ENCODE results near the gene RPL35. TPM values are rescaled to one million over a fixed set of nuclear protein-coding genes. Genes with fewer than 3 reads are reported as not detected.

RPL35 gene
- total RNA-seq, 2 experiments from 2014 or later, result 1,421 to 1,557 TPM

DNA sequence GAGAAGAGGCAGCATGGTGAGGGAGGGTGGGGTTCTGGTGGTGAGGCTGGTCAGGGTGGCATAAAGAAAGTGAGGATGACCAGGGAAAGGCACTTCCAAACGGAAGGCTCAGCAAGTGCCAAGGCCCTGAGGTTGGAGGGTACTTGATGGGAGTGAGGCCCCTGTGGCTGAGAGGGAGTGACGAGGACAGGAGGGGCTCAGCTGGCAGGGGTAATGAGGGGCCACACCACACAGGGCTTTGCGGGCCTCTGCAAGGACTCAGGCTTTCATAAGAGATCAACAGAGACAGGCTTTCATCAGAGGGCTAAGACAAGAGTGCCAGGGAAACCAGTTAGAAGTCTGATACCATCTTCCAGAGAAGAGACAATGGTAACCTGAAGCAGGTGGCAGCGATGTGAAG lies 23.8 kb upstream of the RPL35 start:
- Mint-ChIP-seq H3K4me3 (no peak overlapping the region), H3K4me1 (no peaks in the 10 kb centered on the region), H3K27ac (no peak overlapping the region), H3K27me3 (no peaks in the 10 kb centered on the region), H3K9me3 (ENCODE audit: low read depth) (no peaks in the 10 kb centered on the region), H3K36me3 (peaks cover 12% of the 10 kb centered on the region)
- DNase-seq, result no peak
- no peak for ATAC-seq
- CTCF ChIA-PET, result interaction anchor here (0.9 to 1.8 kb wide), 2 partner anchors 23 to 32 kb away, joined by 3 to 5 read pairs; partner anchors contain the start of genes ARPC5L and WDR38

DNA sequence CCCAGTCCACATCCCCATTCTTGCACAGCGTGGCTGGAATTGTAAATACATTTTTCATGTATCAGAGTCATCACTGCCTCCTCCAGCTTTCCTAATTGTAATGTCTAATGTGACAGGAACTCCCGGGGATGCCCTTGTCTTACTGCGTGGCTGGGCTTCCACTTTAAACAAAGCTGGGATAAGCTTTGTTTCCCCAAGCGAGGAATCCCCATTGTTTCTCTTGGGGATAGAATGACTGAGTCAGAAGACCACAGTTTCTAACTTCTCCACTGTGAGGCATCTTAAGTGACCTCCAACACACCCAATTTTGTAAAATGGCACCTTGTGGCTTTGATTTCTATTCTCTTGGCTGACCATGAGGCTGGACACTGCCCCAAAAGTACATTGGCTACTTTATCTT lies 22.6 kb upstream of the RPL35 start:
- DNase-seq (no peak), ATAC-seq (no peak)
- Mint-ChIP-seq H3K36me3 (peaks cover 14% of the 10 kb centered on the region), H3K27ac (no peak overlapping the region), H3K4me1 (no peaks in the 10 kb centered on the region), H3K4me3 (no peak overlapping the region), H3K9me3 (ENCODE audit: low read depth) (no peaks in the 10 kb centered on the region), H3K27me3 (no peaks in the 10 kb centered on the region)
- CTCF ChIA-PET, result no interaction called here

DNA sequence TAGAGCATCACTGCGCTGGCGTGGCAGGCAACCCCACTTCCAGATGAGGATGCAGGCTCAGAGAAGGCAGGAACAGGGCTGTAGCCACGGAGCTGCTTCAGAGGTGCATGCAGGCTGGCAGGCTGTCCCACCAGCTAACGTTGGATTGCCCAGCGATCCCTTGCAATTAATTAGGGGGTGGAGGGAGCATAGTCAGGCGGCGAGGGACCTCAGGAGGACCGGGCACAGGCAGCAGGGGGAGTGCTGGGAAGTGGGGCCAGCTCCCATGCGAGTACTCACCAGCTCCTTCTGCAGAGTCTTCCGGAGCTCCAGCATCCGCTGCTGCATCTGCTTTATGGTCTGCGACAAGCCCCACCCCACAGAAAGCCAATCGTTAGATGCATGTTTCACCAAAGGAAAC lies 20.5 kb upstream of the RPL35 start:
- DNase-seq (no peak), ATAC-seq (no peak)
- peaks cover 24% of the 10 kb centered on the region for H3K36me3 Mint-ChIP-seq
- H3K9me3 Mint-ChIP-seq (ENCODE audit: low read depth), result no peaks in the 10 kb centered on the region
- H3K27ac Mint-ChIP-seq, result no peak overlapping the region
- H3K27me3 Mint-ChIP-seq, result no peaks in the 10 kb centered on the region
- no peak overlapping the region for H3K4me3 Mint-ChIP-seq
- CTCF ChIA-PET, result interaction anchor here (1.2 to 1.7 kb wide), 2 partner anchors 30 to 111 kb away, joined by 3 to 5 read pairs; no protein-coding TSS in a partner anchor
- no peaks in the 10 kb centered on the region for H3K4me1 Mint-ChIP-seq

DNA sequence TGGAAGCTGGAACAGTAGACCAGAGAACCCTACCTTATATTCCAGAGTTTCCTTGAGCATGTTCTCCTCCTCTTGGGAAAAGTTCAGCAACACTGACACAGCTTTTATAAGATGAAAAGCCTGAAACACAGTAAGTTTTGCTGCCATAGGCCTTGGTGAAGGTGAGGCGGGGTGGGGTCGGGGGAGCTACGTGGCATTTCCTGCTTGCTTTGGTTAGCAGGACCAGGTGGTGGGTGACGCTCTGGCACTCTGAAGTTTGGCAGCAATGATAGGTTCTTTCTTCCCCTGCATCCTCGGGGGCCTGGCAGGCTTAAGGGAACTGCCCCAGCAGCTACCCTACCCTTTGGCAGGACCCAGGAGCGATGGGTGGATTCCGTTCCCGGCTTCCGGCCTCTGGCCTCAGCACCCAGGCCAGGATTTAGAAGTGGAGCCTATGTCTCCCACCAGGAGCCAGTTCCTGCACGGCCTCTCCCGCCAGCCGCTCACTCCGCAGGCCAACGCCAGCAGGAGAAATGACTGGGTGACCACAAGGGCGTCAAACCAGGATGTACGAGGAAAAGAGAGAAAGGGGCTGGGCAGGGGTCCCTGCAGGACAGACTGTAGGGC lies 19.5 kb upstream of the RPL35 start:
- H3K4me1 Mint-ChIP-seq, result peaks cover 3% of the 10 kb centered on the region
- CTCF ChIA-PET, result no interaction called here

DNA sequence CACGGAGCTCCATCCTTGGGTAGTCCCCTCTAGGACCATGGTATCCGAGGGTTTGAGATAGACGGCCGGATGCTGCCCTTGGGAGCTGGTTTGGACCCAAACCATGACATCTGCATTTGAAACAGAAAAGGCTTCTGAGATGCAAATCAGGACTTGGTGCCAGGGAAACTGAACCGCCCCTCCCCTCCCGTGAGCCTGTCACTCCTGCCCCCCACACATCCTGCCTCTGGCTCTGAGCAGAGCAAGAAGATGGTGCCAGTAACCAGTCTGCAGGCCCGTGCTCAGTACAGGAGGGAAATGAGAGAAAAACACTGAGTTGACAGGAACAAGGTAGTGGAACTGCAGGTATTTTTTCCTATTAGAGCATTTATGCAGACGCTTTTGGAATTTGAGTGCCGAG lies 18.7 kb upstream of the RPL35 start:
- Mint-ChIP-seq H3K27me3 (no peaks in the 10 kb centered on the region), H3K36me3 (peaks cover 31% of the 10 kb centered on the region), H3K27ac (peak overlapping the region; percentile 28), H3K4me3 (no peak overlapping the region), H3K9me3 (ENCODE audit: low read depth) (no peaks in the 10 kb centered on the region), H3K4me1 (peaks cover 4% of the 10 kb centered on the region)
- CTCF ChIA-PET, result interaction anchor here (1.3 kb wide), 1 partner anchor 28 kb away, joined by 3 read pairs; no protein-coding TSS in a partner anchor
- ATAC-seq (no peak), DNase-seq (no peak)

More for the DNA sequence above, 19.5 kb upstream of the RPL35 start:
- H3K36me3 Mint-ChIP-seq, result peaks cover 28% of the 10 kb centered on the region
- ATAC-seq (no peak), DNase-seq (no peak)
- H3K27ac Mint-ChIP-seq, result no peak overlapping the region
- no peaks in the 10 kb centered on the region for H3K9me3 Mint-ChIP-seq (ENCODE audit: low read depth)
- H3K27me3 Mint-ChIP-seq, result no peaks in the 10 kb centered on the region
- H3K4me3 Mint-ChIP-seq, result no peak overlapping the region

DNA sequence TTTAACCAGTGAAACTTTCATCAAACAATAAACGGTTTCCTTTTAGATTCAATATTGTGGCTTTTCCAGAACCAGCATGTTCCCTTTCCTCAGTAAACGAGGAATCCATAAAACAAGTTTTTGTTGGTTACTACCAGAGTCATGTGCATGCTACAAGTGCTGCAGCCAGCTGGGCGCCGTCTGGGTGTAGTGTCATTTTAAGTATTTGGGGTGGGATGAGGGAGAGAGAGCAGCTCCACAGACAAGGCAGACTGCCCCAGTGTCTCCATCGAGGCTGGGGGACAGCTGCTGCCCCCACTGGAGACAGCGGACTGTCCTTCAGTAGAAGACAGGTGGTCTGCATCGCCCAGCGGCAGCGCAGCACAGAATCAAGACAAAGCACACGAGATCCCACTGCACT lies 17.5 kb upstream of the RPL35 start:
- H3K9me3 Mint-ChIP-seq (ENCODE audit: low read depth), result no peaks in the 10 kb centered on the region
- H3K4me3 Mint-ChIP-seq, result no peak overlapping the region
- CTCF ChIA-PET, result interaction anchor here (1.3 to 2.4 kb wide), 3 partner anchors 14 to 27 kb away, joined by 3 to 7 read pairs (median 3); partner anchors contain the start of gene WDR38
- no peak for ATAC-seq
- DNase-seq, result no peak
- peaks cover 13% of the 10 kb centered on the region for H3K4me1 Mint-ChIP-seq
- no peaks in the 10 kb centered on the region for H3K27me3 Mint-ChIP-seq
- H3K27ac Mint-ChIP-seq, result peak overlapping the region; percentile 3
- peaks cover 35% of the 10 kb centered on the region for H3K36me3 Mint-ChIP-seq

DNA sequence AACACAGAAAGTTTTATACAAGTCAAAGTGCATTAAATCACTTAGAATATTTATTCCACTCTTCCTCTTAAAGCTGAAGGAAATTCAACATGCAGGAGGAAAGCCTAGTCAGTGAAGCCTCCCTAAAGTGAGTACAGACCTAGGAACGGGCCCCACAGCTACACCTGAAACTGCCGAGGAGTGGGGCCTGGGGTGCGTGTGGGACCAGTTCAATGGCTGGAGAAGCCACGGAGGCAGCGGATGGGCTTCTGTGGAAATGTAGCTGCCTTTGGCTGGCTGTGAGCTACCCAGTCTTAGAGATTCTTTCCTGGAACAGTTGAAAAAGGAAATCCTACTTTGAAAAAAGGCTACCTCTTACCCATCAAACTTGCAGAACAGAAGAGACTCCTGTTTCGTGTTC lies 16.8 kb upstream of the RPL35 start:
- no peak for ATAC-seq

DNA sequence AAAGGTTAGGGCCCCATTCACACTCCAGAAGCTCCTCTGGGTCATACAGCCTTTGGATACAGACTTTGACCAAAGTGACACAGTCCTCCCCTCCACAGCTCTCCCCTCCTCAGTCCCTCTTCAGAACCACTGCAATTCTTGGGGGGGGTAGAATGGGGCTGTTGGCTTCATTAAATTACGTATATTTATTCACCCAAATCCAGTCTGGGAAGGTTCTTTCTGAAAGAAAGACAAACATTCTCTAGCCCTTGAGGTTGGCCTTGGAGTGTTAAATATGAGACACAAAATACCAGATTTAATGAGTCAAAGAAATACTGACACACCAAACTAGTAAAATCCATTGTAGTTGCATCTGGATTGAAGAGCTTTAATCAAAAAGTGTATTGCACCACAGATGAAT lies 16.3 kb upstream of the RPL35 start:
- Mint-ChIP-seq H3K36me3 (peaks cover 44% of the 10 kb centered on the region), H3K9me3 (ENCODE audit: low read depth) (no peaks in the 10 kb centered on the region), H3K4me3 (no peak overlapping the region), H3K4me1 (peaks cover 24% of the 10 kb centered on the region), H3K27me3 (no peaks in the 10 kb centered on the region), H3K27ac (no peak overlapping the region)
- CTCF ChIA-PET, result interaction anchor here (0.9 to 2.4 kb wide), 2 partner anchors 24 to 31 kb away, joined by 4 to 7 read pairs; partner anchors contain the start of gene WDR38
- ATAC-seq (no peak), DNase-seq (no peak)

More for the DNA sequence above, 16.8 kb upstream of the RPL35 start:
- no peaks in the 10 kb centered on the region for H3K9me3 Mint-ChIP-seq (ENCODE audit: low read depth)
- H3K27me3 Mint-ChIP-seq, result no peaks in the 10 kb centered on the region
- no peak overlapping the region for H3K27ac Mint-ChIP-seq
- peaks cover 19% of the 10 kb centered on the region for H3K4me1 Mint-ChIP-seq
- CTCF ChIA-PET, result interaction anchor here (2.4 kb wide), 1 partner anchor 25 kb away, joined by 7 read pairs; the partner anchor contains the start of gene WDR38
- DNase-seq, result no peak
- H3K36me3 Mint-ChIP-seq, result peaks cover 39% of the 10 kb centered on the region
- no peak overlapping the region for H3K4me3 Mint-ChIP-seq

DNA sequence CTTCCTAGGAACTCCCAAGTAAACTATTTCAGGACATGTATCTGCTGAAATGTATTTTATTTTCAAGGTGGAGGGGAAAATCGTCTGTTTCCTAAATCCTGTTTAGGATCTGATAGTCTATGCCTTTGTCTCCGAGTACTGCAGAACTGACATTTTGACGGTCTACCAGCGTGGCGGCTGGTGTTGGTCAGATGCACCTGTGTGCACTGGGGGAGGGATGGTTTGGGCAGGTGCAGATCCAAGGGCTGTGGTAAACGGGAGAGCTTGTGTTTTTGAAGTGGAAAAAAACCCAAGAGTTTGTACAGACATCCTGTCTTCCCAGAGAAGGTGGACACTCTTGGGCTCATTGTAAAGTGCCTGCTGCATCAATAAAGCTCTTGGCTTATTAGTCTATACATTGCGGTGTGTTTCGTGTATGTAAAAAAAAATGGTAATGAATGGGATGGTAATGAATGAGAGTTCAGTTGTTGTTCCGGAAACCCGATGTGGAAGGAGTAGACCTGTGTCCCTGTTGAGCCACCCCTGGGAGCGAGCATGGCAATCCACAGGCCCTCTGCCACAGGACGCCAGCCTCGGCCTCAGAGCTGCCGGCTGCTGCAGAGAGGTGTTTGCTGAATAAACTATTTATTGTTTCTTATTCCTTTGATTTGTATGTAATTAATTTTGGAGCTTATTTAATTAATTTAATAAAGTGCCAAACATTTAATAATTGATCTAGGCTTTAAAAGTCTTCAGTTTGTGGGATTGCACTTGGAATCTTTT lies 15.4 kb upstream of the RPL35 start:
- Mint-ChIP-seq H3K4me3 (no peak overlapping the region), H3K36me3 (peaks cover 50% of the 10 kb centered on the region), H3K4me1 (peaks cover 31% of the 10 kb centered on the region), H3K27me3 (no peaks in the 10 kb centered on the region), H3K9me3 (ENCODE audit: low read depth) (no peaks in the 10 kb centered on the region), H3K27ac (no peak overlapping the region)
- CTCF ChIA-PET, result interaction anchor here (0.9 to 2.4 kb wide), 2 partner anchors 24 to 30 kb away, joined by 4 to 7 read pairs; partner anchors contain the start of gene WDR38
- no peak for DNase-seq
- no peak for ATAC-seq

DNA sequence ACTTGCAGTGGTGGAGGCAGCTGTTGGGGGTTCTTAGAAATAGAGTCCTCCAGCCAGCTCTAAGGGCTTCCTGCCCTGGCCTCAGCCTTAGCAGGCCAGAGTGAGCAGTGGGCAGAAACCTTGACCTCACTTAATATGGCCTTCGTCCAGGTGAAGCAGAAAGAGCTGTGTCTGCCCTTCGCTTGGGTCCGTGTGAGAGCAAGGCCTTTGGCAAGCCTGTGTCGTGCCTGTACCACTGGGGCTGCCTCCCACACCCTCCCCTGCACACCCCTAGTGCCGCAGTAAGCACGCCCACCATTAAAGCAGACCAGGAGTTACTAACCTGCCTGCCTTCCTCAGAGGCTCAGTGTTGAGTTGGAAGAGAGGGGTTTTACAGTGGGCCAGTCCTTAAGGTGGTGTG lies 13.7 kb upstream of the RPL35 start:
- H3K4me3 Mint-ChIP-seq, result no peak overlapping the region
- ATAC-seq, result no peak
- no peak overlapping the region for H3K27ac Mint-ChIP-seq
- H3K4me1 Mint-ChIP-seq, result peaks cover 47% of the 10 kb centered on the region
- H3K9me3 Mint-ChIP-seq (ENCODE audit: low read depth), result no peaks in the 10 kb centered on the region
- H3K36me3 Mint-ChIP-seq, result peaks cover 65% of the 10 kb centered on the region
- CTCF ChIA-PET, result no interaction called here
- H3K27me3 Mint-ChIP-seq, result no peaks in the 10 kb centered on the region
- no peak for DNase-seq

DNA sequence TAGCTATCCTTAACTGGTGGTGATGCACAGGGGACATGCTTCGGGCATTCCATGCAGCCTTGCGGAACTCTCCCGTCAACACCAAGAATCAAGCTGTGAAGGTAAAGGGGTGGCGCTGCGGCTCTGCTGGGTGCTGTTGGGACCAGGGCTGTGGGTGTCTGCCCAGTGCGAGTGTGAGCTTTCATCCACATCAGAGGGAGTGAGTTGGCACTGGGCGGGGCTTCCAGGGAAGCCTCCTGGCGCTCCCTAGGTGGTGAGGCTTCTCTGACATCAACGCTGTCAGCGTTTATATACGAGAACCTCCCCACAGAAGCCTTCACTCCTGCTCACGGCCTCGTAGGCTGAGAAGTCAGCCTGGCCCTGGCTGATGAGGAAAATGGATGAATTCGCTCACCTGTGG lies 11.9 kb upstream of the RPL35 start:
- Mint-ChIP-seq H3K27ac (peak overlapping the region; percentile 65), H3K27me3 (no peaks in the 10 kb centered on the region), H3K4me1 (peaks cover 51% of the 10 kb centered on the region), H3K36me3 (peaks cover 67% of the 10 kb centered on the region), H3K4me3 (peak overlapping the region; percentile 30), H3K9me3 (ENCODE audit: low read depth) (no peaks in the 10 kb centered on the region)
- ATAC-seq (no peak), DNase-seq (no peak)
- CTCF ChIA-PET, result interaction anchor here (1.1 to 2.3 kb wide), 3 partner anchors 12 to 21 kb away, joined by 6 to 9 read pairs (median 9); partner anchors contain the start of genes ARPC5L, RPL35 and WDR38

DNA sequence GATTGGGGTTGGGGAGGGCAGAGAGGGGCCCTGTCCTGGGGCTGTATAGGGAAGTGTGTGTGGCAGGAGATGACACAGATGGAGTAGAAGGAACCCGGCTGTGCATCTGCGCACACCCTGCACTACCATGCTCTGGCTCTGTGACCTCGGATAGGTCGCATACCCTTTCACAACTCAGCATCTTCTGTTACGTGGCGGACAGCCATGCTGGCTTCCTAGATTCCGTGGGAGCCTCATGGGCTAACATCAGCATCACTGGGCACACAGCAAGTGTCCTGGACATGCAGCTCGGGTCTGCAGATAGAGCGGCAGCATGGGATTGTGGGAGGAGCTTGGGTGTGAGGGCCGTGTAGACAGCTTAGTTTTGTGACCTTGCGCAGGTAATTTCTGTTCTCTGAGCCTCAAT lies 9.4 kb upstream of the RPL35 start:
- CTCF ChIA-PET, result interaction anchor here (0.7 to 3.7 kb wide), 4 partner anchors 10 to 98 kb away, joined by 3 to 22 read pairs (median 12); partner anchors contain the start of genes ARPC5L, RPL35 and WDR38
- no peak for DNase-seq
- Mint-ChIP-seq H3K4me3 (peak overlapping the region; percentile 92), H3K4me1 (peaks cover 61% of the 10 kb centered on the region), H3K9me3 (ENCODE audit: low read depth) (no peaks in the 10 kb centered on the region), H3K27ac (peak overlapping the region; percentile 99), H3K27me3 (no peaks in the 10 kb centered on the region), H3K36me3 (peaks cover 53% of the 10 kb centered on the region)
- no peak for ATAC-seq

DNA sequence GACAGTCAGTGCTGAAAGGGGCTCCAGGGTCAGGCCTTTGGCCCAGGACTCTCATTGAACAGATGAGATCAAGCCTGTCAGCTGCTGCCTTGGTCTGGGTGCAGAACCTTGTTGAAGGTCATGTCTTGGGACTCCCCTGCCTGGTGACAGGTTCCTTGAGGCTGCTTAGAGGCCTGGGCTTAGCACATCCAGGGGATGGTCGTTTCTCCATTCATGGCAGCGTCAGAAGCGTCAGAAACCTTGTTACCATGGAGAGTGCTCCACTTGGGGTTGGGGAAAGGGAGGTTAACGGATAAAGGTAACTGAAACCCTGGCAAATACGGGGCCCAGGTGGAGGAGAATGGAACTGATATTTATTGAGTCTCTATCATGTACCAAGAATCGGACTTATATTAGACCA lies 9.0 kb upstream of the RPL35 start:
- no peaks in the 10 kb centered on the region for H3K9me3 Mint-ChIP-seq (ENCODE audit: low read depth)
- H3K4me1 Mint-ChIP-seq, result peaks cover 61% of the 10 kb centered on the region

More for the DNA sequence above, 9.0 kb upstream of the RPL35 start:
- ATAC-seq, result no peak
- no peak for DNase-seq
- peaks cover 50% of the 10 kb centered on the region for H3K36me3 Mint-ChIP-seq
- CTCF ChIA-PET, result interaction anchor here (1.4 to 3.7 kb wide), 4 partner anchors 10 to 99 kb away, joined by 4 to 22 read pairs (median 12); partner anchors contain the start of genes ARPC5L, RPL35 and WDR38
- peak overlapping the region; percentile 99 for H3K27ac Mint-ChIP-seq
- H3K27me3 Mint-ChIP-seq, result no peaks in the 10 kb centered on the region
- peak overlapping the region; percentile 92 for H3K4me3 Mint-ChIP-seq
